Measurements from ENCODE around the gene ACTR3C. TPM values are rescaled to one million over a fixed set of nuclear protein-coding genes. Genes with fewer than 3 reads are reported as not detected.
A peak's percentile ranks its signal among the peaks of the same experiment; 100 is the strongest.

Gene ACTR3C
- polyA plus RNA-seq, 3 donors = 0.55 to 1.9 (median 1.7) TPM

DNA sequence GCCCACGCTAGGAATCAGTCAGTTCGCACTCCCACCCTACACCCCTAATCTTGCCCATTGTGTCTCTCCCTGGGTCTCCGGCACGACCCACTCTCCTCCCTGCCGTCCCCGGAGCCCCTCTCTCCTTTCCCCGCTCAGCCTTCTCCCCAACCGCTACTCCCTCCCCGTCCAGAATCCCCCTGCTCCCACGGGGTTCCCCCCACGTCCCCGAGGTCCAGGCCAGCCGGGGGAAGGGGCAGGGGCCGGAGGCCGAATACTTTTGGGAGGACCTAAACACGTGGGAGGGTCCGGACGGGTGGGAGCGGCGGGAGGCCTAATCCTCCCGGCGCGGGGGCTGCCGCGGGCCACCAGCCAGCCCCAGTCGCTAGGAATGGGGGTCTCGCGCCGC lies 17.5 kb upstream of the ACTR3C start:
- H3K4me3 Mint-ChIP-seq = peak overlapping the region; percentile 43 to 81
- no peak overlapping the region for H3K27ac Mint-ChIP-seq
- intact Hi-C loops (cut with micrococcal nuclease) = loop anchor here in 1 of 2 donors (10.0 kb wide), 1 partner anchor 54 kb away; no protein-coding TSS in a partner anchor
- H3K4me3 ChIP-seq (replicated peaks in 1 of 3; ENCODE audit: low read depth in 2 of 3, low read length in 3 of 3) = no peak overlapping the region
- no peak overlapping the region for H3K4me2 ChIP-seq (replicated peaks; ENCODE audit: extremely low read depth, low read length, poor library complexity, severe bottlenecking)
- no peak overlapping the region for H3K27ac ChIP-seq (ENCODE audit: low read depth in 1 of 2, low read length in 2 of 2)
- no peak overlapping the region for H2AFZ ChIP-seq (ENCODE audit: insufficient read depth, low read depth, low read length, poor library complexity, severe bottlenecking)
- H3K4me1 Mint-ChIP-seq = peaks cover 12% of the 10 kb centered on the region
- H3K9me3 ChIP-seq (replicated peaks in 1 of 2; ENCODE audit: control insufficient read depth in 1 of 2, insufficient read depth in 1 of 2, low read length in 2 of 2) = peaks cover 10 to 22% of the 10 kb centered on the region in 2 donors
- no peak for DNase-seq
- no peaks in the 10 kb centered on the region for H3K79me2 ChIP-seq (ENCODE audit: insufficient read depth, low read length)
- no peaks in the 10 kb centered on the region for H3K36me3 ChIP-seq (replicated peaks in 1 of 2; ENCODE audit: control insufficient read depth in 1 of 2, insufficient read depth in 2 of 2, low read length in 2 of 2)
- no peak overlapping the region for H3K9ac ChIP-seq (ENCODE audit: insufficient read depth, low read length, poor library complexity, severe bottlenecking)
- 17% methylated on average over 27 of the region's 29 CpGs for WGBS (ENCODE audit: insufficient coverage)
- peaks cover 40 to 52% (median 44%) of the 10 kb centered on the region in 3 donors for H3K27me3 Mint-ChIP-seq (ENCODE audit: low read depth in 3 of 3)
- H3K4me1 ChIP-seq (ENCODE audit: control insufficient read depth in 1 of 2, insufficient read depth in 2 of 2, low read length in 2 of 2) = peaks cover 6 to 12% of the 10 kb centered on the region in 2 donors
- peaks cover 0 to 33% (median 15%) of the 10 kb centered on the region in 7 donors for H3K9me3 Mint-ChIP-seq
- H3K36me3 Mint-ChIP-seq = peaks cover 5 to 8% of the 10 kb centered on the region in 2 donors
- TF ChIP-seq, protein P1, sequence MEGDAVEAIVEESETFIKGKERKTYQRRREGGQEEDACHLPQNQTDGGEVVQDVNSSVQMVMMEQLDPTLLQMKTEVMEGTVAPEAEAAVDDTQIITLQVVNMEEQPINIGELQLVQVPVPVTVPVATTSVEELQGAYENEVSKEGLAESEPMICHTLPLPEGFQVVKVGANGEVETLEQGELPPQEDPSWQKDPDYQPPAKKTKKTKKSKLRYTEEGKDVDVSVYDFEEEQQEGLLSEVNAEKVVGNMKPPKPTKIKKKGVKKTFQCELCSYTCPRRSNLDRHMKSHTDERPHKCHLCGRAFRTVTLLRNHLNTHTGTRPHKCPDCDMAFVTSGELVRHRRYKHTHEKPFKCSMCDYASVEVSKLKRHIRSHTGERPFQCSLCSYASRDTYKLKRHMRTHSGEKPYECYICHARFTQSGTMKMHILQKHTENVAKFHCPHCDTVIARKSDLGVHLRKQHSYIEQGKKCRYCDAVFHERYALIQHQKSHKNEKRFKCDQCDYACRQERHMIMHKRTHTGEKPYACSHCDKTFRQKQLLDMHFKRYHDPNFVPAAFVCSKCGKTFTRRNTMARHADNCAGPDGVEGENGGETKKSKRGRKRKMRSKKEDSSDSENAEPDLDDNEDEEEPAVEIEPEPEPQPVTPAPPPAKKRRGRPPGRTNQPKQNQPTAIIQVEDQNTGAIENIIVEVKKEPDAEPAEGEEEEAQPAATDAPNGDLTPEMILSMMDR (IDR thresholded peaks at IDR 0.05) = no peak
- H4K20me1 ChIP-seq (ENCODE audit: insufficient read depth, low read length) = no peaks in the 10 kb centered on the region
- H3K27me3 ChIP-seq (ENCODE audit: control insufficient read depth in 2 of 2, insufficient read depth in 2 of 2, low read length in 2 of 2) = peaks cover 27 to 42% of the 10 kb centered on the region in 2 donors

DNA sequence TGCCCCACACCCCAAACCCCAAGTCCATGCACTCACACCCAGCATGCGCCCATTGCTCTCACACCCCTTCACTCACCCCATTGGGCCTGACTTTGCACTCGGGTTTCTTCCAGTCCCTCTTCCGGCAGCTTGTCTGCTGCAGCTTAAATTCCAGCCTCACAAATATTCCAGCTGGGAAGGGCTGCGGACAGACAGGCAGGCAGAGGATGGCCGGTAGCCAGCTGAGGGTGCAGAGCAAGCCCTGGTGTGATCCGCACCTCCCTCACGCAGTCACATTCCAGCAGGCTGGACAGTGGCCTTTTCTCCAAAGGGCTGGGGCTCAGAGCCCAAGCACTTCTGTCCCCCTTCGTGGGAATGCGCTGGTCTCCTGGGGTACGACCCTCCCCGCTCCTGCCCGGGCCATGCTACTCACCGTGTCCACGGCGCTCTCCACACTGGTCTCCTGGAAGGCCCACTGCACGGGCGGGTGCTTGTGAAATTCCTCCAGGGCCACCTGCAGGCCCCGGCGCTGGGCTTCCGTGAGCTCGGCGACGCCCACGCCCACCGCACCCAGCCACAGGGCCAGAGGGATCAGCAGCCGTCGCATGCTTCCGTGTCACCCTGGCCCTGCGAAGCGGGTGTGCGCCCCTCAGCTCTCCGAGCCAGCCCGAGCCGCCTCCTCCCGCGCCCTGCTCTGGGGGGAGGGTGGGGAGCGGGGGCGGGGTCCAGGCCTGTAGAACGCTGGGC lies 16.8 kb upstream of the ACTR3C start:
- H3K4me3 Mint-ChIP-seq = peak overlapping the region in 1 of 2 donors; percentile 50
- TF ChIP-seq, protein P1 (IDR thresholded peaks at IDR 0.05) = no peak

More for the DNA sequence above, 16.8 kb upstream of the ACTR3C start:
- Mint-ChIP-seq H3K27ac (no peak overlapping the region), H3K9me3 (peaks cover 0 to 32% (median 15%) of the 10 kb centered on the region in 7 donors), H3K36me3 (peaks cover 5 to 8% of the 10 kb centered on the region in 2 donors), H3K4me1 (peaks cover 12% of the 10 kb centered on the region), H3K27me3 (ENCODE audit: low read depth in 3 of 3) (peaks cover 40 to 49% (median 43%) of the 10 kb centered on the region in 3 donors)
- Histone ChIP-seq H3K36me3 (replicated peaks in 1 of 2; ENCODE audit: control insufficient read depth in 1 of 2, insufficient read depth in 2 of 2, low read length in 2 of 2) (no peaks in the 10 kb centered on the region), H3K27ac (ENCODE audit: low read depth in 1 of 2, low read length in 2 of 2) (no peak overlapping the region), H3K79me2 (ENCODE audit: insufficient read depth, low read length) (no peaks in the 10 kb centered on the region), H2AFZ (ENCODE audit: insufficient read depth, low read depth, low read length, poor library complexity, severe bottlenecking) (no peak overlapping the region), H3K27me3 (ENCODE audit: control insufficient read depth in 2 of 2, insufficient read depth in 2 of 2, low read length in 2 of 2) (peaks cover 27 to 42% of the 10 kb centered on the region in 2 donors), H3K9me3 (replicated peaks in 1 of 2; ENCODE audit: control insufficient read depth in 1 of 2, insufficient read depth in 1 of 2, low read length in 2 of 2) (peaks cover 10 to 22% of the 10 kb centered on the region in 2 donors), H3K4me2 (replicated peaks; ENCODE audit: extremely low read depth, low read length, poor library complexity, severe bottlenecking) (no peak overlapping the region), H4K20me1 (ENCODE audit: insufficient read depth, low read length) (no peaks in the 10 kb centered on the region), H3K4me3 (replicated peaks in 1 of 3; ENCODE audit: low read depth in 2 of 3, low read length in 3 of 3) (no peak overlapping the region), H3K4me1 (ENCODE audit: control insufficient read depth in 1 of 2, insufficient read depth in 2 of 2, low read length in 2 of 2) (peaks cover 6 to 12% of the 10 kb centered on the region in 2 donors), H3K9ac (ENCODE audit: insufficient read depth, low read length, poor library complexity, severe bottlenecking) (no peak overlapping the region)
- 40% methylated on average over 36 of the region's 39 CpGs for WGBS (ENCODE audit: insufficient coverage)
- no peak for DNase-seq
- intact Hi-C loops (cut with micrococcal nuclease) = loop anchor here in 1 of 2 donors (10.0 kb wide), 1 partner anchor 55 kb away; no protein-coding TSS in a partner anchor

Data from CD14-positive monocyte (primary cell).